Measurements from ENCODE around the gene TSR1.

The TSR1 gene

GRCh38 chr17:2371183-2372130 is 35.2 kb upstream of the TSR1 start:
- H2AFZ ChIP-seq (ENCODE audit: low read depth, low read length), result no peak overlapping the region
- H3K36me3 ChIP-seq (ENCODE audit: insufficient read depth, low read length), result peaks cover 57% of the 10 kb centered on the region

GRCh38 chr17:2370211-2370589 is 33.9 kb upstream of the TSR1 start:
- Histone ChIP-seq H3K27ac (ENCODE audit: low read length) (no peak overlapping the region), H3K9ac (ENCODE audit: low read depth, low read length) (no peak overlapping the region), H3K4me2 (ENCODE audit: insufficient read depth, low read length) (no peak overlapping the region), H3K27me3 (ENCODE audit: insufficient read depth, low read length, poor library complexity) (no peaks in the 10 kb centered on the region), H3K79me2 (ENCODE audit: insufficient read depth, low read length) (no peaks in the 10 kb centered on the region), H3K36me3 (ENCODE audit: insufficient read depth, low read length) (peaks cover 54% of the 10 kb centered on the region), H4K20me1 (ENCODE audit: insufficient read depth, low read length) (0 out of 2 replicates have a peak, but pooled peaks cover 3% of the 10 kb centered on the region), H3K4me3 (ENCODE audit: low read depth in 1 of 2, low read length in 2 of 2) (no peak overlapping the region), H3K4me1 (ENCODE audit: insufficient read depth, low read length) (no peaks in the 10 kb centered on the region), H3K9me3 (ENCODE audit: insufficient read depth, low read length, severe bottlenecking) (no peaks in the 10 kb centered on the region), H2AFZ (ENCODE audit: low read depth, low read length) (no peak overlapping the region)
- TF ChIP-seq EZH2 (IDR thresholded peaks at IDR 0.05; ENCODE audit: borderline replicate concordance, low read depth, low read length, severe bottlenecking) (no peak), CTCF (IDR thresholded peaks at IDR 0.05; ENCODE audit: borderline replicate concordance, extremely low read depth, low read length, poor library complexity, severe bottlenecking) (no peak)
- no peak for DNase-seq
- ATAC-seq (ENCODE audit: insufficient read depth, low read depth), result no peak

More at GRCh38 chr17:2371183-2372130, 35.2 kb upstream of the TSR1 start:
- no peak overlapping the region for H3K4me2 ChIP-seq (ENCODE audit: insufficient read depth, low read length)
- no peaks in the 10 kb centered on the region for H3K4me1 ChIP-seq (ENCODE audit: insufficient read depth, low read length)
- H3K27me3 ChIP-seq (ENCODE audit: insufficient read depth, low read length, poor library complexity), result no peaks in the 10 kb centered on the region
- H3K9ac ChIP-seq (ENCODE audit: low read depth, low read length), result no peak overlapping the region
- ATAC-seq (ENCODE audit: insufficient read depth, low read depth) (no peak), DNase-seq (no peak)
- no peak overlapping the region for H3K4me3 ChIP-seq (ENCODE audit: low read depth in 1 of 2, low read length in 2 of 2)
- H4K20me1 ChIP-seq (ENCODE audit: insufficient read depth, low read length), result 0 out of 2 replicates have a peak, but pooled peaks cover 3% of the 10 kb centered on the region
- no peaks in the 10 kb centered on the region for H3K79me2 ChIP-seq (ENCODE audit: insufficient read depth, low read length)
- H3K9me3 ChIP-seq (ENCODE audit: insufficient read depth, low read length, severe bottlenecking), result no peaks in the 10 kb centered on the region
- H3K27ac ChIP-seq (ENCODE audit: low read length), result no peak overlapping the region
- TF ChIP-seq CTCF (IDR thresholded peaks at IDR 0.05; ENCODE audit: borderline replicate concordance, extremely low read depth, low read length, poor library complexity, severe bottlenecking) (no peak), EZH2 (IDR thresholded peaks at IDR 0.05; ENCODE audit: borderline replicate concordance, low read depth, low read length, severe bottlenecking) (no peak)

- H3K4me2 ChIP-seq (ENCODE audit: insufficient read depth, low read length), result no peak overlapping the region
- H3K4me3 ChIP-seq (ENCODE audit: low read depth in 1 of 2, low read length in 2 of 2), result no peak overlapping the region
- H3K36me3 ChIP-seq (ENCODE audit: insufficient read depth, low read length), result peaks cover 54% of the 10 kb centered on the region
- no peak for DNase-seq
- no peak overlapping the region for H2AFZ ChIP-seq (ENCODE audit: low read depth, low read length)
- no peaks in the 10 kb centered on the region for H3K9me3 ChIP-seq (ENCODE audit: insufficient read depth, low read length, severe bottlenecking)
- no peak overlapping the region for H3K27ac ChIP-seq (ENCODE audit: low read length)
- H3K4me1 ChIP-seq (ENCODE audit: insufficient read depth, low read length), result no peaks in the 10 kb centered on the region
- TF ChIP-seq EZH2 (IDR thresholded peaks at IDR 0.05; ENCODE audit: borderline replicate concordance, low read depth, low read length, severe bottlenecking) (no peak), CTCF (IDR thresholded peaks at IDR 0.05; ENCODE audit: borderline replicate concordance, extremely low read depth, low read length, poor library complexity, severe bottlenecking) (peak; percentile 12)
- no peak for ATAC-seq (ENCODE audit: insufficient read depth, low read depth)
- H3K9ac ChIP-seq (ENCODE audit: low read depth, low read length), result no peak overlapping the region
- H3K27me3 ChIP-seq (ENCODE audit: insufficient read depth, low read length, poor library complexity), result no peaks in the 10 kb centered on the region
- 0 out of 2 replicates have a peak, but pooled peaks cover 3% of the 10 kb centered on the region for H4K20me1 ChIP-seq (ENCODE audit: insufficient read depth, low read length)
- H3K79me2 ChIP-seq (ENCODE audit: insufficient read depth, low read length), result no peaks in the 10 kb centered on the region
Observed at GRCh38 chr17:2369551-2370210, 33.4 kb upstream of the TSR1 start.

All from DND-41 (cell line).